Osteocyte (in vitro differentiated cells): ENCODE data around the gene GNG8. TPM values are rescaled to one million over a fixed set of nuclear protein-coding genes. Genes with fewer than 3 reads are reported as not detected.

Experiments used
- DNase-seq: peaks from one replicate; pipeline ENCODE4 v3.0.0; 2021; ENCODE audit warnings: mixed read lengths; ENCODE audit not compliant: unreplicated experiment; ENCODE audit errors: extremely low spot score
- H3K27ac Mint-ChIP-seq: one replicate; pipeline ENCODE4 v1.8.0; 2021; ENCODE audit warnings: mild to moderate bottlenecking, mixed read lengths; ENCODE audit not compliant: unreplicated experiment
- H3K27me3 Mint-ChIP-seq: one replicate; pipeline ENCODE4 v1.8.0; 2021; ENCODE audit warnings: mixed read lengths; ENCODE audit not compliant: unreplicated experiment
- H3K36me3 Mint-ChIP-seq: one replicate; pipeline ENCODE4 v1.8.0; 2021; ENCODE audit warnings: mixed read lengths; ENCODE audit not compliant: unreplicated experiment
- H3K4me1 Mint-ChIP-seq: one replicate; pipeline ENCODE4 v1.8.0; 2021; ENCODE audit warnings: mixed read lengths; ENCODE audit not compliant: unreplicated experiment
- H3K4me3 Mint-ChIP-seq: one replicate; pipeline ENCODE4 v1.8.0; 2021; ENCODE audit warnings: mild to moderate bottlenecking, moderate library complexity, mixed read lengths; ENCODE audit not compliant: unreplicated experiment
- H3K9me3 Mint-ChIP-seq: one replicate; pipeline ENCODE4 v1.8.0; 2021; ENCODE audit warnings: mixed read lengths; ENCODE audit not compliant: unreplicated experiment
- total RNA-seq: library from RNA; stranded (reverse); gene quantifications from 2 replicates; pipeline ENCODE4 v1.2.1, GENCODE V29; 2021
- TF ChIP-seq, protein P1 (sequence below): fragments of 200-600 bp; sonication (generic); IDR thresholded peaks from 2 replicates; pipeline ENCODE4 v1.5.0; 2021; ENCODE audit warnings: antibody characterized with exemption, mild to moderate bottlenecking, moderate library complexity

GNG8 gene
- total RNA-seq, 1 donor from 2014 or later = not detected

DNA sequence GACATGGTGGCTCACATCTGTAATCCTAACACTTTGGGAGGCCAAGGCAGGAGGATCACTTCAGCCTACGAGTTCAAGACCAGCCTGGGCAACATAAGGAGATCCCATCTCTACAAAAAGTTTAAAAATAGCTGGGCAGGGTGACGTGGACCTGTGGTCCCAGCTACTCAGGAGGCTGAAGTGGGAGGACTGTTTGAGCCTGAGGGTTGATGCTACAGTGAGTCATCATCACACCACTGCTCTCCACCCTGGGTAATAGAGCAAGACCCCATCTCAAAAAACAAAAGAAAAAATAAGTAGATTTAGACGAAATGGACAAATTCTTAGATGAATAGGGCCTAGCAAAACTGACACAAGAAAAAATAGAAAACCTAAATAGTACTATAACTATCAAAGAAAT, 10.4 kb upstream of the GNG8 start:
- Mint-ChIP-seq H3K27me3 (no peaks in the 10 kb centered on the region), H3K4me3 (no peak overlapping the region), H3K4me1 (no peaks in the 10 kb centered on the region), H3K36me3 (peaks cover 6% of the 10 kb centered on the region), H3K9me3 (no peaks in the 10 kb centered on the region), H3K27ac (no peak overlapping the region)
- TF ChIP-seq, protein P1, sequence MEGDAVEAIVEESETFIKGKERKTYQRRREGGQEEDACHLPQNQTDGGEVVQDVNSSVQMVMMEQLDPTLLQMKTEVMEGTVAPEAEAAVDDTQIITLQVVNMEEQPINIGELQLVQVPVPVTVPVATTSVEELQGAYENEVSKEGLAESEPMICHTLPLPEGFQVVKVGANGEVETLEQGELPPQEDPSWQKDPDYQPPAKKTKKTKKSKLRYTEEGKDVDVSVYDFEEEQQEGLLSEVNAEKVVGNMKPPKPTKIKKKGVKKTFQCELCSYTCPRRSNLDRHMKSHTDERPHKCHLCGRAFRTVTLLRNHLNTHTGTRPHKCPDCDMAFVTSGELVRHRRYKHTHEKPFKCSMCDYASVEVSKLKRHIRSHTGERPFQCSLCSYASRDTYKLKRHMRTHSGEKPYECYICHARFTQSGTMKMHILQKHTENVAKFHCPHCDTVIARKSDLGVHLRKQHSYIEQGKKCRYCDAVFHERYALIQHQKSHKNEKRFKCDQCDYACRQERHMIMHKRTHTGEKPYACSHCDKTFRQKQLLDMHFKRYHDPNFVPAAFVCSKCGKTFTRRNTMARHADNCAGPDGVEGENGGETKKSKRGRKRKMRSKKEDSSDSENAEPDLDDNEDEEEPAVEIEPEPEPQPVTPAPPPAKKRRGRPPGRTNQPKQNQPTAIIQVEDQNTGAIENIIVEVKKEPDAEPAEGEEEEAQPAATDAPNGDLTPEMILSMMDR = no peak
- no peak for DNase-seq

DNA sequence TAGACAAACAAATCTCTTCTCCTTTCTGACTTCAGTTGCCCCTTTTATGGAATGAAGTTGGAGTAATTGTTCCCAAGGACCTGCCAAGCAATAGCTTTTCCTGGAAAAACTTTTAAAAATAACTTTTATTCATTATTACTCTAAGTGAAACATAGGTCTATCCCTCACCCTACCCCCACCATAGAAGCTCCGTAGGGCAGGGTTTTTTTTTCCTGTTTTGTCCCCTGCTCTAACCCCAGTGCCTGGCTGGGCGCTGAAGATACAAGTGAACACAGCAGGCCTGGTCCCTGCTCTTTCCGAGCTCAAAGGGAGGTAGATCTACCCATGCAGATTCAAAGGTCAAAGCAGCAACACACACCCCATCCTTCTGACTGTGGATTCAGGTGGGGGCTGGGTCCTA, 8.7 kb upstream of the GNG8 start:
- Mint-ChIP-seq H3K9me3 (no peaks in the 10 kb centered on the region), H3K27me3 (no peaks in the 10 kb centered on the region), H3K36me3 (peaks cover 6% of the 10 kb centered on the region), H3K4me3 (no peak overlapping the region), H3K27ac (no peak overlapping the region), H3K4me1 (peaks cover 4% of the 10 kb centered on the region)
- no peak for DNase-seq
- TF ChIP-seq, protein P1 = no peak

DNA sequence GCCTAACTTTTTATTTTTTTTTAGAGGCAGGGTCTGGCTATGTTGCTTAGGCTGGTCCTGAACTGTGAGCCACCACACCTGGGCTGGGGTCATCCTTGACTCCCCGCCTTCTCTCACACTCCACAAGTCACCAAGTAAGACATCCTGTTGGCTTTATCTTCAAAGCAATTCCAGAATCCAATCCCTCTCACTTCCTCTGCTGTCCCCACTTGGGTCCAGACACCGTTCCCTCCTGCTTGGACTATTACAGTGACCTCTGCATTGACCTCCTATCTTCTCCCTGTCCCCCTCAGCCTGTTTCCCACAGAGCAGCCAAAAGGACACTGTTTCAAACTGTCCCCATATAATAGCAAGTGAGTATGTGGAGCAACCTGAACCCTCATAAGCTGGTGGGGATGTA, 4.7 kb upstream of the GNG8 start:
- no peak overlapping the region for H3K27ac Mint-ChIP-seq
- peaks cover 2% of the 10 kb centered on the region for H3K27me3 Mint-ChIP-seq
- no peaks in the 10 kb centered on the region for H3K9me3 Mint-ChIP-seq
- H3K36me3 Mint-ChIP-seq = no peaks in the 10 kb centered on the region
- TF ChIP-seq, protein P1 = no peak
- DNase-seq = no peak
- peaks cover 5% of the 10 kb centered on the region for H3K4me1 Mint-ChIP-seq
- peak overlapping the region; percentile 46 for H3K4me3 Mint-ChIP-seq

DNA sequence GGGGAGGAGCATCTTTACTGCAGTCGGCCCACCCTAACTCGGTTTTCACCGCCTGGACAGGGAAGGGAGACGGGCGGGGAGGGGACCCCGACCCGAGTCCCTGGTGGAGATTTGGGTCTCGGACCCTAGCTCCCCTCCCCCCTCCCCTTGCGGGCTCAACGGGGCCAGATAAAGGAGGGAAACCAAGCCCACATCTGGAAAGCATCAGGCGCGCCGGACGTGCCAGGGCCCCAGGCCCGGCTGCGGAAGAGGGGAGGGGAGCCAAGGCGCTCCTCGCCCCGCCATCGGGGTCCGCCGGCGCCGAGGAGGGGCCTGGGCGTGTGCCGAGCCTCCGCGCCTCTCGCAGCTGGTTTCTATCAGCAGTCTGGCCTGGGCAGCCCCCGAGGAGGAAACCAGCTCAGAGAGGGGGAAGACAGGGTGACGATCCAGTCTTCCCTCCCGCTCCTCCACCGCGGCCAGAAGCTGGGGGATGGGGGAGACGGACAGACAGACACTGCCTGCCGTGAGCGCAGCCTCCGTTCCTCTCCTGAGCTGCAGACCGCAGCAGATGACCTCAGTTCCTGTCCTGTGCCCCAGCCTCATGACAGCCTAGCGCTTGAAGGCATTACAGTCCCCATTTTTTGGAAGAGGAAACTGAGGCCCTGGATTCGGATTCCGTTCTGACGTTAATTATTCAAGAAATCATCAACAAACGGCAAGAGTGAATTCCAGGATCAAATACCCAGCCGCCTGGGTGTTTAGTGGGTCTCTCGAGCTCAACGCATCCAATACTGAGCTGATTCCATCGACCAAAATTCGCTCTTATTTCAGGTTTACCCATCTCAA, 3.6 kb upstream of the GNG8 start:
- no peaks in the 10 kb centered on the region for H3K9me3 Mint-ChIP-seq
- H3K27ac Mint-ChIP-seq = no peak overlapping the region
- peaks cover 3% of the 10 kb centered on the region for H3K27me3 Mint-ChIP-seq
- H3K4me1 Mint-ChIP-seq = peaks cover 5% of the 10 kb centered on the region
- no peak overlapping the region for H3K4me3 Mint-ChIP-seq
- DNase-seq = peak; percentile 87
- no peaks in the 10 kb centered on the region for H3K36me3 Mint-ChIP-seq
- TF ChIP-seq, protein P1 = no peak

DNA sequence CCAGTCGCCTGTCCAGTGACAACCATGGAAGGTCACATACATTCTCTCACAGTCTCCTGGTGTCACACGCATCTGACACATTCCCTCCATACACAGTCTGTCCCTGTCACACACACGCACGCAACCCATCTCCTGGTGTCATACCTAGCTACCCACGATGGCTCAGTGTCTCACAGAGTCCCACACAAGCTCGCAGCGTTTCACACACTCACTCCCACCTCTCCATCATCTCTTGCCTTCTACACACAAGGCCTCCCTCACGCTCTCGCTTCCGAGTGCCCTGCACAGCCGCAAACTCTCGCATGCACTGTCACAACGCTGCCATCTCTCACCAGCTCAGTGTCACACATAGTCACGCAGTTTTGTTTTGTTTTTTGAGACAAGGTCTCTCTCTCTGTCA, 1.2 kb upstream of the GNG8 start:
- no peak for DNase-seq
- Mint-ChIP-seq H3K4me1 (peaks cover 7% of the 10 kb centered on the region), H3K4me3 (no peak overlapping the region), H3K27ac (no peak overlapping the region), H3K27me3 (peaks cover 6% of the 10 kb centered on the region), H3K36me3 (no peaks in the 10 kb centered on the region), H3K9me3 (no peaks in the 10 kb centered on the region)
- TF ChIP-seq, protein P1 = no peak
